Esophagus (tissue), 2 donors: ENCODE measurements around the gene CFAP70. TPM values are rescaled to one million over a fixed set of nuclear protein-coding genes. Genes with fewer than 3 reads are reported as not detected.
"Not testable (repeated sequence)": the region's sequence is repeated elsewhere in the genome, so short reads cannot be mapped to it uniquely, and the experiment has no call there.

Experiments
- H3K27ac ChIP-seq, 2 donors: one replicate each; pipeline ENCODE4 v1.5.1; 2013; ENCODE audit warnings: low read depth in 2 of 2, mild to moderate bottlenecking in 2 of 2, inconsistent platforms in 1 of 2, low read length in 1 of 2, moderate library complexity in 1 of 2
- H3K27me3 ChIP-seq, 2 donors: one replicate each; pipeline ENCODE4 v1.6.1; 2013; ENCODE audit warnings: low read length in 2 of 2, control low read depth in 1 of 2, mild to moderate bottlenecking in 1 of 2; ENCODE audit not compliant: insufficient read depth in 2 of 2, control insufficient read depth in 1 of 2
- H3K36me3 ChIP-seq, 2 donors: one replicate each; pipeline ENCODE4 v1.6.1; 2013; ENCODE audit warnings: low read length in 1 of 2; ENCODE audit not compliant: control insufficient read depth in 2 of 2, insufficient read depth in 2 of 2
- H3K4me1 ChIP-seq, 2 donors: one replicate each; pipeline ENCODE4 v1.6.1; 2013; ENCODE audit warnings: low read length in 1 of 2; ENCODE audit not compliant: control insufficient read depth in 2 of 2, insufficient read depth in 2 of 2
- H3K4me3 ChIP-seq, 2 donors: one replicate each; pipeline ENCODE4 v1.5.1; 2013; ENCODE audit warnings: low read length in 2 of 2, mild to moderate bottlenecking in 2 of 2, low read depth in 1 of 2, moderate library complexity in 1 of 2
- H3K9me3 ChIP-seq, 2 donors: one replicate each; pipeline ENCODE4 v1.6.1; 2013; ENCODE audit warnings: mild to moderate bottlenecking in 2 of 2, low read depth in 1 of 2, low read length in 1 of 2, moderate library complexity in 1 of 2; ENCODE audit not compliant: control insufficient read depth in 2 of 2, insufficient read depth in 1 of 2
- WGBS, 2 donors: extraction: QIAGEN DNeasy Blood & Tissue Kit; methylation state at CpG; one replicate each; pipeline ENCODE4 v1.1.7; 2013; 5-methylcytosine and 5-hydroxymethylcytosine counted together
- polyA plus RNA-seq, 2 donors: library from polyadenylated mRNA; stranded (reverse); fragments of 200-250 nt; gene quantifications; one replicate each; pipeline ENCODE4 v1.2.3, GENCODE V29; 2013
- donor health status: healthy with polysubstance abuse.
- donor health status: Bipolar disorder and iron deficiency.

CFAP70 gene
- polyA plus RNA-seq, 2 donors, result 0.60 to 1.2 TPM

DNA sequence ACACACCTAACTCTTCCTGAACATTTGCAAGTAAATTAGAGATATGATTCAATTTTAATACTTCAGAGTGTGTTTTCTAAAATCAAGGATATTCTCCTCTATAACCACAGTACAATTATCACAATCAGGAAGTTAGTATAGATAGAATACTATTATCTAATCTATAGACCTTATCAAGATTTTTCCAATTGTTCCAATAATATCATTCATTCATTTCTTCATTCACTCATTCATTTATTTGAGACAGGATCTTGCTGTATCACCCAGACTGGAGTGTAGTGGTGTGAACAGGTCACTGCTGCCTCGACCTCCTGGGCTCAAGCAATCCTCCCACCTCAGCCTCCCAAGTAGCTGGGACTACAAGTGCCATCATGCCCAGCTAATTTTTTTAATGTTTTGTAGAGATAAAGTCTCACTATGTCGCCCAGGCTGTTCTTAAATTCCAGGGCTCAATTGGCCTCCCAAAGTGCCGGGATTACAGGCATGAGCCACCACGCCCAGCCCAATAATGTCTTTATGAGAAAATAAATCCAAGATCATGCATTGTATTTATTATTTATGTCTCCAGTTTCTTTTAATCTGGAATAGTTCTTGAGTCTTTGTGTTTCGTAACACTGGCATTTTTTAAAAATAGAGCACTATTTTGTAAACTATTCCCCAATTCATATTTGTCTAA, 95.6 kb downstream of the CFAP70 start:
- Histone ChIP-seq H3K36me3 (no peaks in the 10 kb centered on the region), H3K27ac (no peak overlapping the region), H3K9me3 (no peaks in the 10 kb centered on the region), H3K27me3 (no peaks in the 10 kb centered on the region), H3K4me1 (no peaks in the 10 kb centered on the region), H3K4me3 (no peak overlapping the region)
- 68 to 70% methylated on average over 5 of the region's 5 CpGs for WGBS, 2 donors

DNA sequence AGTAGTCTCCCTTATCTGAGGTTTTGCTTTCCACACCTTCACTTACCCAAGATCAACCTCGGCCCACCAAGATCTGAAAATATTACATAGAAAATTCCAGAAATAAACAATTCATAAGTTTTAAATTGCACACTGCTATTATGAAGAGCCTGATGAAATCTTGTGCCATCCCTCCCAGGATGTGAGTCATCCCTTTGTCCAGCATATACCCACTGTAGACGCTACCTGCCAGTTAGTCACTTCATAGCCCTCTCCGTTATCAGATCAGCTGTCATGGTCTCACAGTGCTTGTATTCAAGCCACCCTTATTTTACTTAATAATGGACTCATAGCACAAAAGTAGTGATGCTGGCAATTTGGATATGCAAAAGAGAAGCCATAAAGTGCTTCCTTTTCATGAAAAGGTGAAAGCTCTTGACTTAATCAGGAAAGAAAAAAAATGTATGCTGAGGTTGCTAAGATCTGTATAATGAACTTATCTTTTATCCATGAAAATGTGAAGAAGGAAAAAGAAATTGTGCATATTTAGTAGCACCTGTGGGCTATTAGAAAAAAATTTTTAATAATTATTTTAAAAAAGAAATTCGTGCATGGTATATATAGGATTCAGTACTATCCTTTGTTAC, 96.4 kb downstream of the CFAP70 start:
- H3K27me3 ChIP-seq, result no peaks in the 10 kb centered on the region
- 57 to 69% methylated on average over 4 of the region's 4 CpGs for WGBS, 2 donors
- H3K4me3 ChIP-seq, result no peak overlapping the region
- H3K27ac ChIP-seq, result no peak overlapping the region
- no peaks in the 10 kb centered on the region for H3K4me1 ChIP-seq
- H3K36me3 ChIP-seq, result no peaks in the 10 kb centered on the region
- no peaks in the 10 kb centered on the region for H3K9me3 ChIP-seq

DNA sequence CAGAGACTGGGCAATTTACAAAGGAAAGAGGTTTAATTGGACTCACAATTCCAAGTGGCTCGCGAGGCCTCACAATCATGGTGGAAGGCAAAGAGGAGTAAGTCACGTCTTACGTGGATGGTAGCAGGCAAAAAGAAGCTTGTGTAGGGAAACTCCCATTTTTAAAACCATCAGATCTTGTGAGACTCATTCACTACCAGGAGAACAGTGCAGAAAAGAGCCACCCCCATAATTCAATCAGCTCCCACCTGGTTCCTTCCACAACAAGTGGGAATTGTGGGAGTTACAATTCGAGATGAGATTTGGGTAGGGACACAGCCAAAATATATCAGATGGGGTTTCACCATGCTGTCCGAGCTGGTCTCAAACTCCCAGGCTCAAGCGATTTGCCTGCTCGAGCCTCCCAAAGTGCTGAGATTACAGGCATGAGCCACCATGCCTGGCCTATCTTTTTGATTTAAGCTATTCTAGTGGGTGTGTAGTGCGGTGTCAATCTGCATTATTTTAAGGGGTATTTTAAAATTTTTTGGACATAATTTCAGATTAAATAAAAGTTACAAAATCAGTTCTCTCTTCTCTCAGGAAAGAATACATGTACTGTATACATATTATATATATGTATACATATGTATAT, 97.2 kb downstream of the CFAP70 start:
- H3K27me3 ChIP-seq, result no peaks in the 10 kb centered on the region
- no peaks in the 10 kb centered on the region for H3K36me3 ChIP-seq
- H3K4me1 ChIP-seq, result no peaks in the 10 kb centered on the region
- no peak overlapping the region for H3K4me3 ChIP-seq
- 86 to 95% methylated on average over 9 of the region's 9 CpGs for WGBS, 2 donors
- no peaks in the 10 kb centered on the region for H3K9me3 ChIP-seq
- no peak overlapping the region for H3K27ac ChIP-seq

DNA sequence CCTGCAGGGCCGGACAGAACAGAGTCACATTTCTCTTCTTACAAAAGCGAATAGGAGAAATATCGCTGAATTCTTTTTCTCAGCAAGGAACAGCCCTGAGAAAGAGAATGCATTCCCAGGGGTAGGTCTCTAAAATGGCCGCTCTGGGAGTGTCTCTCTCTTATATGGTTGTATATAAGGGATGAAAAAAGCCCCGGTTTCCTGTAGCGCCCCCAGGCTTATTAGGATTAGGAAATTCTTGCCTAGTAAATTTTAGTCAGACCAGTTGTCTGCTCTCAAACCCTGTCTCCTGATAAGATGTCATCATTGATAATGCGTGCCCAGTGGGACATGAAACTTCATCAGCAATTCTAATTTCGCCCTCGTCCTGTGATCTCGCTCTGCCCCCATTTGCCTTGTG, 100.1 kb downstream of the CFAP70 start:
- H3K9me3 ChIP-seq, H3K36me3 ChIP-seq, H3K4me3 ChIP-seq, H3K27me3 ChIP-seq, H3K27ac ChIP-seq, H3K4me1 ChIP-seq: not testable (repeated sequence)
- 93 to 97% methylated on average over 10 of the region's 10 CpGs for WGBS, 2 donors

DNA sequence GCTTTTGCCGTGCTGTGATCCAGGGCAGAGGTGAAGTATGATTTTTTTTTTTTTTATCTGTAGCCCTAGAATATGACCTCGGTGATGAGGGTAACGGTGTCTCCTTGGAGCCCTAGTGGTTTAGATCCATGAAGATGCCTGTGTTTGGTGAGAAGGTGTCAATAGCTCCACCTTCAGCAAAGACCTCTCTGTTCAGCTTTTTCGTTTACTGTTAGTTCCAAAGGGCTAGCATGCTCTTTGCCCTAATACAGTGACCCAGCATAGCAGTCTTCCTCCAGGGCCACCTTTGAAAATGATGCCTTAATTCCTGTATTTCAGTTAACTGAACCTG, 105.5 kb downstream of the CFAP70 start:
- Histone ChIP-seq H3K4me1 (peaks cover 4 to 5% of the 10 kb centered on the region in 2 donors), H3K27me3 (no peaks in the 10 kb centered on the region), H3K27ac (peak overlapping the region; percentile 93 to 95), H3K36me3 (peaks cover 0 to 4% of the 10 kb centered on the region in 2 donors), H3K9me3 (no peaks in the 10 kb centered on the region), H3K4me3 (peak overlapping the region; percentile 72 to 83)
- WGBS, 2 donors, result 0 to 1% methylated on average over 4 of the region's 4 CpGs

DNA sequence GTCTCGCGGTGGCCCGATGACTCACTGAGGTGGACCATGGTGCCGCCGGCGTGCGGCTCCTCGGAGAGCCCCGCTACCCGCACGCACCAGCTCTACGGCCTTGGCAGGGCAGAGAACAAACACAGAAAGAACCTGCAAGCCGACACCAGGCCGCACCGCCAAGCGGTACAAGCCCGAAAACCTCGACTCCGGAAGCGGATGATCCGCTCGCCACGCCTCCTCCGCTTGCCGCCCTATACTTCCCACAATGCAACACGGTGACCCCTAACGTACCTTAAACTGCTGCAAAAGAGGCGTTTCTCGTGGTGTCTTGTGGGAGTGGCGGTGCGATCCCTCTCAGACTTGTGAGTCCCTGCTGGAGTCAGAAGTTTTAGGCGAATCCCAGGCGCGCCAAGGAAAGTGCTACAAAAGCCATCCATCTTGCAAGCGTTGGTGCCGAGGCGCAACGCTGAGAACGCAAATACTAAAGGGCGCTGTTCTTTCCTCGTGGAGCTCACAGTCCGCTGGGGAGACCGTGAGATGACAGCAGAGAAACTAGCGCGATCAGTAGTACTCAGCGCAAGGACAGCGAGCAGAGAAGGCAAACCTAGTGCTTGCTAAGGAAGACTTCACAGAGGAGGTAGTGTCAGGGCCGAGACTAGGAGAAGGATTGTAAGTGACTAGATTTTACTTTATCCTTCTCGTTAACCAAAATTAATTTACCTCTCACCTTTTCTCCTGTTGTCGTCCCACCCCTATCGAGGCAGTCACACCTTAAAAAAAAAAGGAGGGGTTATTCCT, 106.0 kb downstream of the CFAP70 start, which contains the start of gene MRPS16:
TSS of gene MRPS16 (minus strand) at position 200 of the 780 bp plus-strand sequence. CDS start at position 38, 162 bp downstream.
- Histone ChIP-seq H3K4me1 (peaks cover 4 to 5% of the 10 kb centered on the region in 2 donors), H3K4me3 (peak within 1 kb of the TSS; percentile 72 to 83)
- 0% methylated on average over 51 of the region's 51 CpGs for WGBS, 2 donors

DNA sequence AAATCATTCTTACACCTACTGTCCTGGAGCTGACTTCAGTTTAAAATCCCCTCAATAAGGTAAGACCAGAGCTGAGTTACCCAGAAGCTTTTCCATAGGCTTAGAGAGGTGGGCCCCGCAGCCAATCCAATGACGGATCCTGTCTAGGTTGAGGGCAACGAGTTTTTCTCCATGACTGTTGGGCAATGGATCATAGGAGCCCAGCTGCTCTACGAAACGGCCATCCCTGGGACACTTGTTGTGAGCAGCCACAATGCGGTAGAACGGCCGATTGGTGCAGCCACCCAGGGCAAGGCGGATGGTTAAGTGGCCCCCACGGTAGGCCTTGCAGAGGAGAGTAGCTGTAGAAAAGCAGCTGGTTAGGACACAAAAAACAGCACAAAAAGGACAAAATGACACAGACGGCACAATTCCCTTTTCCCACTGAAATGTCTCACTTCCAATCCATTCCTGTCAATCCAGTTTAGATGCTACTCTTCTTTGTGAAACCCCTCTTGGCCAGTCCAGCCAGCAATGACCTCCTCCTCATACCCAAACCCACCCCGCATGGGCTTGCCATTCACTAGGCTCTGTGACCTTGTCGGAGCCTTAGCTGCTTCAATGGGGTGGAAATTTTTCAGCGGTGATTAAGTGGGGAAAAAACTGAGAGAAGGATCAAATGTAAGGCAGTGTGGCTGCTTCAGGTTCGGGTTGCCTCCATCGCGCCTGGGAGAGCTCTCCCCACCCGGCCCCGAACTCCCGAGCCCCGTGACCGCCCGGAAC, 106.8 kb downstream of the CFAP70 start:
- Histone ChIP-seq H3K36me3 (peaks cover 0 to 4% of the 10 kb centered on the region in 2 donors), H3K27ac (peak overlapping the region; percentile 93 to 95), H3K4me3 (peak overlapping the region; percentile 72 to 83), H3K27me3 (no peaks in the 10 kb centered on the region), H3K4me1 (peaks cover 4 to 5% of the 10 kb centered on the region in 2 donors), H3K9me3 (no peaks in the 10 kb centered on the region)
- 12 to 14% methylated on average over 23 of the region's 23 CpGs for WGBS, 2 donors

More for the DNA sequence above, 106.0 kb downstream of the CFAP70 start, which contains the start of gene MRPS16:
- H3K27ac ChIP-seq, result peak within 1 kb of the TSS; percentile 93 to 95
- no peaks in the 10 kb centered on the region for H3K27me3 ChIP-seq
- no peaks in the 10 kb centered on the region for H3K9me3 ChIP-seq
- H3K36me3 ChIP-seq, result peaks cover 0 to 4% of the 10 kb centered on the region in 2 donors

DNA sequence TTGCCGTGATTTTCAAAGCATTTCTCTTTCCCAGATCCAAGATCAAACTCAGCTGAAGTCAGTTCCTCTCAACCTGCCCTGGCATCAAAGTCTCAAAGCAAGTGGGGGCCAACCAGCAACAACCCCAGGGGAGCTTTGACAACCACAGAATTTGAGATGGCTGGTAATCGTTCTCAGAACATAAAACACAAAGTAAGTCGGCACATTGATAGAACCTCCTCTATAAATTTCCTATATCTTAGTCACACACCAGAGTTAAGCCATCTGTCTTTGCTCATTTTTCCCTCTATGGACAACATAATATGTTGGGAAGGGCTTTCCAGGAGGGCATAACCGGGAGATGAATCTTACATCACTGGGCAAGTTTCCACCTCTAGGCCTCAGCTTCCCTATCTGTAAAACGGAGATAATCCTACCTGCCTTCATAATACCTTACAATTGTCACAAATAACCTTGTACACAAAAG, 110.4 kb downstream of the CFAP70 start:
- 70 to 73% methylated on average over 5 of the region's 5 CpGs for WGBS, 2 donors
- Histone ChIP-seq H3K4me3 (no peak overlapping the region), H3K36me3 (peaks cover 0 to 4% of the 10 kb centered on the region in 2 donors), H3K27ac (no peak overlapping the region), H3K9me3 (no peaks in the 10 kb centered on the region), H3K4me1 (peaks cover 4 to 5% of the 10 kb centered on the region in 2 donors), H3K27me3 (no peaks in the 10 kb centered on the region)
